IPS-18a (cell line): ENCODE measurements around the gene FLOT1.
"Not testable (repeated sequence)": the region's sequence is repeated elsewhere in the genome, so short reads cannot be mapped to it uniquely, and the experiment has no call there.

ENCODE experiments used
- H3K27ac ChIP-seq: one replicate; pipeline ENCODE4 v1.5.1; 2013; ENCODE audit warnings: low read length
- H3K27me3 ChIP-seq: one replicate; pipeline ENCODE4 v1.6.1; 2013; ENCODE audit warnings: mild to moderate bottlenecking, low read length; ENCODE audit not compliant: control insufficient read depth, insufficient read depth
- H3K36me3 ChIP-seq: one replicate; pipeline ENCODE4 v1.6.1; 2013; ENCODE audit warnings: low read depth, low read length; ENCODE audit not compliant: control insufficient read depth
- H3K4me1 ChIP-seq: one replicate; pipeline ENCODE4 v1.6.1; 2013; ENCODE audit warnings: low read depth, low read length; ENCODE audit not compliant: control insufficient read depth
- H3K4me3 ChIP-seq: one replicate; pipeline ENCODE4 v1.5.1; 2013; ENCODE audit warnings: low read length
- H3K9ac ChIP-seq: one replicate; pipeline ENCODE4 v1.6.1; 2013; ENCODE audit warnings: mild to moderate bottlenecking, low read length, moderate library complexity
- H3K9me3 ChIP-seq: one replicate; pipeline ENCODE4 v1.6.1; 2013; ENCODE audit warnings: low read depth, low read length; ENCODE audit not compliant: control insufficient read depth

Gene FLOT1

DNA sequence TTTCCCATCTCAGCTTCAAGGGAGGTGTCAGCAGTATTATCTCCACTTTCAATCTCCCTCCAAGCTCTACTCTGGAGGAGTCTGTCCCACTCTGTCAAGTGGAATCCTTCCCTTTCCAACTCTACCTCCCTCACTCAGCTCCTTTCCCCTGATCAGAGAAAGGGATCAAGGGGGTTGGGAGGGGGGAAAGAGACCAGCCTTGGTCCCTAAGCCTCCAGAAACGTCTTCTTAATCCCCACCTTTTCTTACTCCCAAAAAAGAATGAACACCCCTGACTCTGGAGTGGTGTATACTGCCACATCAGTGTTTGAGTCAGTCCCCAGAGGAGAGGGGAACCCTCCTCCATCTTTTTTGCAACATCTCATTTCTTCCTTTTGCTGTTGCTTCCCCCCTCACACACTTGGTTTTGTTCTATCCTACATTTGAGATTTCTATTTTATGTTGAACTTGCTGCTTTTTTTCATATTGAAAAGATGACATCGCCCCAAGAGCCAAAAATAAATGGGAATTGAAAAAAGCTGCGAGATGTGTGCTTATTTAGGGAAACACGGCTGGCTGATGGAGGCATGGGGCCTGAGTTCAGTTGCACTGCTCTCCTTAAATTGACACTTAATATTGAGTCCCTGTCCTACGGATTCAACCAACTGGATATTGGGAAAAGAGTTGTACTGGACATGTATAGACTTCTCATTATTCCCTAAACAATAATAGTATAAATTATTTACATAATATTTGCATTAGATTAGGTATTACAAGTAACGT lies 17.4 kb downstream of the FLOT1 start:
- no peaks in the 10 kb centered on the region for H3K9me3 ChIP-seq
- H3K27ac ChIP-seq, result no peak overlapping the region
- H3K4me3 ChIP-seq, result no peak overlapping the region
- H3K27me3 ChIP-seq, result no peaks in the 10 kb centered on the region
- H3K4me1 ChIP-seq, result peaks cover 4% of the 10 kb centered on the region
- H3K9ac ChIP-seq, result no peak overlapping the region
- peaks cover 57% of the 10 kb centered on the region for H3K36me3 ChIP-seq

DNA sequence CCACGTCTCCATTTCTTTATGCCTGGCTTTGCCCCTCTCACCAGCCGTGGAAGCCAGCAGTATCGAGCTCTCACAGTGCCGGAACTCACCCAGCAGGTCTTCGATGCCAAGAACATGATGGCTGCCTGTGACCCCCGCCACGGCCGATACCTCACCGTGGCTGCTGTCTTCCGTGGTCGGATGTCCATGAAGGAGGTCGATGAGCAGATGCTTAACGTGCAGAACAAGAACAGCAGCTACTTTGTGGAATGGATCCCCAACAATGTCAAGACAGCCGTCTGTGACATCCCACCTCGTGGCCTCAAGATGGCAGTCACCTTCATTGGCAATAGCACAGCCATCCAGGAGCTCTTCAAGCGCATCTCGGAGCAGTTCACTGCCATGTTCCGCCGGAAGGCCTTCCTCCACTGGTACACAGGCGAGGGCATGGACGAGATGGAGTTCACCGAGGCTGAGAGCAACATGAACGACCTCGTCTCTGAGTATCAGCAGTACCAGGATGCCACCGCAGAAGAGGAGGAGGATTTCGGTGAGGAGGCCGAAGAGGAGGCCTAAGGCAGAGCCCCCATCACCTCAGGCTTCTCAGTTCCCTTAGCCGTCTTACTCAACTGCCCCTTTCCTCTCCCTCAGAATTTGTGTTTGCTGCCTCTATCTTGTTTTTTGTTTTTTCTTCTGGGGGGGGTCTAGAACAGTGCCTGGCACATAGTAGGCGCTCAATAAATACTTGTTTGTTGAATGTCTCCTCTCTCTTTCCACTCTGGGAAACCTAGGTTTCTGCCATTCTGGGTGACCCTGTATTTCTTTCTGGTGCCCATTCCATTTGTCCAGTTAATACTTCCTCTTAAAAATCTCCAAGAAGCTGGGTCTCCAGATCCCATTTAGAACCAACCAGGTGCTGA lies 18.4 kb downstream of the FLOT1 start:
- not testable (repeated sequence) for H3K27me3 ChIP-seq, H3K27ac ChIP-seq, H3K4me3 ChIP-seq, H3K9ac ChIP-seq, H3K4me1 ChIP-seq, H3K9me3 ChIP-seq
- peaks cover 48% of the 10 kb centered on the region for H3K36me3 ChIP-seq

DNA sequence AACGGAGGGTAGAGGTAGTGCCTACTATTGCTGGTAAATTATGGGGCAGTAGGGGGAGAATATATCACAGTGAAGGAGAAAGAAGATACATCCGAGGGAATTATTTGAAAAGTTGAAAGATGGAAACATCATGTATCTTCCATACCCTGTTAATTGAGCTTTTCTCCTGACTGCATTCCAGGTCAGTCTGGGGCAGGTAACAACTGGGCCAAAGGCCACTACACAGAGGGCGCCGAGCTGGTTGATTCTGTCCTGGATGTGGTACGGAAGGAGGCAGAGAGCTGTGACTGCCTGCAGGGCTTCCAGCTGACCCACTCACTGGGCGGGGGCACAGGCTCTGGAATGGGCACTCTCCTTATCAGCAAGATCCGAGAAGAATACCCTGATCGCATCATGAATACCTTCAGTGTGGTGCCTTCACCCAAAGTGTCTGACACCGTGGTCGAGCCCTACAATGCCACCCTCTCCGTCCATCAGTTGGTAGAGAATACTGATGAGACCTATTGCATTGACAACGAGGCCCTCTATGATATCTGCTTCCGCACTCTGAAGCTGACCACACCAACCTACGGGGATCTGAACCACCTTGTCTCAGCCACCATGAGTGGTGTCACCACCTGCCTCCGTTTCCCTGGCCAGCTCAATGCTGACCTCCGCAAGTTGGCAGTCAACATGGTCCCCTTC lies 19.2 kb downstream of the FLOT1 start:
- not testable (repeated sequence) for H3K27ac ChIP-seq, H3K9ac ChIP-seq, H3K9me3 ChIP-seq, H3K27me3 ChIP-seq
- Histone ChIP-seq H3K36me3 (peaks cover 48% of the 10 kb centered on the region), H3K4me3 (peak overlapping the region; percentile 97), H3K4me1 (peaks cover 15% of the 10 kb centered on the region)

DNA sequence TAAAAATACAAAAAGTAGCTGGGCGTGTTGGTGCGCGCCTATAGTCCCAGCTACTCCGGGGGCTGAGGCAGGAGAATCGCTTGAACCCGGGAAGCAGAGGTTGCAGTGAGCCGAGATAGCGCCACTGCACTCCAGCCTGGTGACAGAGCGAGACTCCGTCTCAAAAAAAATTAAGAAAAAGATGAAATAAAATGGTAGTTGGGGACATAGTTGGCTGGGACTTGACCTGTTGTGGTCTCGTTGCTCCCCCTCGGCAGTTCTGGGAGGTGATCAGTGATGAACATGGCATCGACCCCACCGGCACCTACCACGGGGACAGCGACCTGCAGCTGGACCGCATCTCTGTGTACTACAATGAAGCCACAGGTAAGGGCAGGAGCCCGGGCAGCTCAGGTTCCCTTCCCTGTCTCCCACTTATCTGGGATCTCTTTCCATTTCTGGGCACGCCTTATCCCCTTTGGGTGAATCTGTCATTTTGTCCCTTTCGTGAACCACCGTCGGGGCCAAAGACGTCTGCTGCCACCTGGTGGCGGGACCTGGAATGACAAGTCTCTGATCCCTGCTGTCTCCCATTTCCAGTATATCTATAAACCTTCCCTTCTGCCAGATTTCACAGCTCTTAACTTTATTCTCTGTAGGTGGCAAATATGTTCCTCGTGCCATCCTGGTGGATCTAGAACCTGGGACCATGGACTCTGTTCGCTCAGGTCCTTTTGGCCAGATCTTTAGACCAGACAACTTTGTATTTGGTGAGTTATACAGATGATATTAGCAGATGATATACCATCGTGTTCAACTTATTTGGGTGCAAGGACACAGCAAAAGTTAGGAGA lies 20.0 kb downstream of the FLOT1 start:
- H3K27ac ChIP-seq, result no peak overlapping the region

DNA sequence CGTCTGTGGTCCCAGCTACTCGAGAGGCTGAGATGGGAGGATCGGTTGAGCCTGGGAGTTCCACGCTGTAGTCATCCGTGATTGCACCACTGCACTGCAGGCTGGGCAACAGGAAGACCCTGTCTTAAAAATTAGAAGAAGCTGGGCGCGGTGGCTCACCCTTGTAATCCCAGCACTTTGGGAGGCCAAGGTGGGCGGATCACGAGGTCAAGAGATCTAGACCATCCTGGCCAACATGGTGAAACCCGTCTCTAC lies 20.5 kb downstream of the FLOT1 start:
- H3K27ac ChIP-seq, H3K27me3 ChIP-seq, H3K9me3 ChIP-seq: not testable (repeated sequence)
- Histone ChIP-seq H3K4me1 (peaks cover 15% of the 10 kb centered on the region), H3K4me3 (peak overlapping the region; percentile 97), H3K9ac (peak overlapping the region; percentile 100), H3K36me3 (peaks cover 43% of the 10 kb centered on the region)

More for the DNA sequence above, 20.0 kb downstream of the FLOT1 start:
- H3K4me3 ChIP-seq, result peak overlapping the region; percentile 97
- H3K36me3 ChIP-seq, result peaks cover 43% of the 10 kb centered on the region
- H3K27me3 ChIP-seq, result no peaks in the 10 kb centered on the region
- peak overlapping the region; percentile 100 for H3K9ac ChIP-seq
- peaks cover 15% of the 10 kb centered on the region for H3K4me1 ChIP-seq
- no peaks in the 10 kb centered on the region for H3K9me3 ChIP-seq

DNA sequence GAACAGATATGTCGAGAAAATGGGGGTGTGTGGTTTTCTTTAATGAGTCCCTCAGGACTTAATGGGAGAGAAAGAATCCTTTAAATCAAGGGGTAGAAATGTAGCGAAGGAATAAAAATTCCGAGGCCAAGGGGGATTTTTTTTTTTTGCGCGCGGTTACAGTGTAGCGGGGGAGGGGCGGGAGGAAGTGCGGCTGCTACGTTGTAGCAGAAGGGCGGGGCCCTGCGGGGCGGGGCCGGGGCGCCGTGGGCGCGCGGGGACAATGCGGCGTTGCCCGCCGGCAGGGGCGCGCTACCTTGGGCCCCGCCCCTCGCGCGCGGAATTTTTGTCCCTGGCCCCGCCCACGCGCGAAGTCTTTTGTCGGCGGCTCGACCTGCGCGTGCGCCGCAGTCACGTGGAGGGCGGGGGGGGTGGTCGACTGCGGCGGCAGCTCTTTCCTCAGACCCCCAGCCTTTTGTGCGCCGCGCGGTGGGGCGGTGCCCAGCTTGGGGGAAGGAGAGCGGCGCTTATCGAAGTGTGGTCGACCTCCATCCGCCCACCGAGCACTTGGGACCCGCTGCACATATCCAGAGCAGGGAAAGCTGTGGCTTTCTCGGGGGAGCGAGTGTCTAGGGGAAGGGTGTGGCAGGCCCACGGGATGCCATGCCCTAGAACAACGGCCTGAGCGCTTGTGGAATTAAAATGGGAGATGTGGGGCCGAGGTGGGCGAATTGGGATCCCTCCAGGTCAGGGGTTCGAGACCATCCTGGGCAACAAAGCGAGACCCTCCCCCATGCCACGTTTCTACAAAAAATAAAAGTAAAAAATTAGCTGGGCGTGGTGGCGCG lies 21.1 kb downstream of the FLOT1 start:
- Histone ChIP-seq H3K27ac (peak overlapping the region; percentile 100), H3K9me3 (no peaks in the 10 kb centered on the region), H3K36me3 (peaks cover 43% of the 10 kb centered on the region), H3K27me3 (no peaks in the 10 kb centered on the region), H3K4me3 (peak overlapping the region; percentile 97), H3K4me1 (peaks cover 15% of the 10 kb centered on the region), H3K9ac (peak overlapping the region; percentile 100)

DNA sequence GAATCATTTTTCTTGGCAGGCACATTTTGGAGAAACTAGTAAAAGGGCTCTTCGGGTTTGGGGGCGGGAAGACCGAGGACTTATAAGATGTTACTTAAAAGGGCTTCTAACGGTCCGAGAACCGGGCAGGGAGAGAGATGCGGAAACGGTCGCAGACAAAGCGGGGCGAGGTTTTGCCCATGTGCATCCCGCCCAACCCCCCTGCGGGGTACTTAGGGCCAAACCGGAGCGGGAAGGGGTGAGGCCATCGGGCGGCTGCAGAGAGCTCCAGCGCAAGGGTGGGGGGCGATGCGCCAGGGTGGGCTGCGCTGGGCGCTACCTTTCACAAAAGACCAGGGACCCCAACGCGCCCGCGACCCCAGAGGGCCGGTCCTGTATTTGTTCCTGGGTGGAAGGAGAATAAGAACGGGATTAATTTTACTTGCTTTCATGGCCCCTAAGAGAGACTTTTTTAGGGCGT lies 21.7 kb downstream of the FLOT1 start:
- peak overlapping the region; percentile 97 for H3K4me3 ChIP-seq
- peak overlapping the region; percentile 100 for H3K9ac ChIP-seq
- peaks cover 41% of the 10 kb centered on the region for H3K36me3 ChIP-seq
- H3K4me1 ChIP-seq, result peaks cover 15% of the 10 kb centered on the region
- no peaks in the 10 kb centered on the region for H3K27me3 ChIP-seq
- peak overlapping the region; percentile 100 for H3K27ac ChIP-seq
- H3K9me3 ChIP-seq, result no peaks in the 10 kb centered on the region

DNA sequence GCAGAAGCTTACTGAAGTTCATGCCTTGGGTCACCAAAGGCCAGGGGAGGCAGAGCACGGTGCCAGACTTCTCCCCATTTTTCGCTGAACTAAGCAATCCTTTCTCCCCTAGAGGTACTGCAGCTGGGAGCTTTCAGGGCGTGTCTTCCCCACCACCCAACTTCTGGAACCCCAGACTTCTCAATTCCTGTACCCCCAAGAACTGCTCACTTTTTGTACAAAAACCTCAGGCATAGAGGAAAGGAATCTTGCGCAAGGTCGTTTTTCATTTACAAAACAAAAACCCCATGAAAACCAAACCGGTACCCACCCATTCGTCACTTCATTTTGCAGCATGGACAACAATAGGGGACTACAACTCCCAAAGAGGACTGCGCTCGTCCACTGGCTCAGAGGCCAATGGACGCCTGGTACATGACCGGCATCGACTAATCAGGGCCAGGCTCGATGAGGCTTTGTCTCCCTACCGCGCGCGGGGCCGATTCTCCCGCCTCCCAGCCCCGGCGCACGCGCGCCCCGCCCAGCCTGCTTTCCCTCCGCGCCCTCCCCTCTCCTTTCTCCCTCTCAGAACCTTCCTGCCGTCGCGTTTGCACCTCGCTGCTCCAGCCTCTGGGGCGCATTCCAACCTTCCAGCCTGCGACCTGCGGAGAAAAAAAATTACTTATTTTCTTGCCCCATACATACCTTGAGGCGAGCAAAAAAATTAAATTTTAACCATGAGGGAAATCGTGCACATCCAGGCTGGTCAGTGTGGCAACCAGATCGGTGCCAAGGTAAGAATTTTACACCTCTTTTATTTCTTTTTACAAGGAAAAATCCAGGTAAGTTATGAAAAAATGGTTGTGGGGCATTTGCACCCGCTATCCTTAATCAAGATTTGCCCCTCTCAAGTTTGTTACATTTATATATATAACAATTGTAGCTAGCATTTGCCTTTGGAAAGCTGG lies 22.4 kb downstream of the FLOT1 start, which contains the start of gene TUBB:
Gene TUBB, plus strand, starts transcription at position 562 of the 947 bp plus-strand sequence. Its CDS starts 155 bp downstream, at position 717.
- no peaks in the 10 kb centered on the region for H3K9me3 ChIP-seq
- no peaks in the 10 kb centered on the region for H3K27me3 ChIP-seq
- peak within 1 kb of the TSS; percentile 100 for H3K27ac ChIP-seq
- peak within 1 kb of the TSS; percentile 100 for H3K9ac ChIP-seq
- peaks cover 15% of the 10 kb centered on the region for H3K4me1 ChIP-seq
- peaks cover 36% of the 10 kb centered on the region for H3K36me3 ChIP-seq
- peak within 1 kb of the TSS; percentile 97 for H3K4me3 ChIP-seq

DNA sequence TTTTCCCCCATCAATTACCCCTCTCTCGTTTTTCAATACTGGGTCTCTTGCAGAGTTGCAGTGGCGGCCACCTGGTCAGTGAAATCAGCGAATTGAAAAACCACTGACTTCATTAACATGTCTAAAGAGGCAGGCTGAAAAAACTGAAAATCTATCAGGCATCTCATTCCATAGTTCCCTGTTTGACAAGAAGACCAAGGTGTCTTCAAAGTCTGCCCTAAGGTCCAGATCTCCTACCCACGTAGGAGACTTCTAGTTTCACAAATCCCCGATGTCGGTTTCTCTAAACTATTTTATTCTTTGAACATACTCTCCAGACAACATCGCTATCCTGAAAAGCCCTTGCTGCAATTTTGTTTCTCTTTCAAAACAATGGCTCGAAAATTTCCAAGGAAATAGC lies 23.1 kb downstream of the FLOT1 start:
- Histone ChIP-seq H3K27ac (peak overlapping the region; percentile 94), H3K4me3 (peak overlapping the region; percentile 97), H3K27me3 (no peaks in the 10 kb centered on the region), H3K36me3 (peaks cover 31% of the 10 kb centered on the region), H3K9me3 (no peaks in the 10 kb centered on the region), H3K9ac (peak overlapping the region; percentile 100), H3K4me1 (peaks cover 15% of the 10 kb centered on the region)
